ENCODE data around the gene TOM1. TPM values are rescaled to one million over a fixed set of nuclear protein-coding genes. Genes with fewer than 3 reads are reported as not detected.

The TOM1 gene
- total and polyA plus RNA-seq, 2 donors (not counting 1 experiment from before 2014, with no cell fraction given), result 25.3 to 53.2 TPM

DNA sequence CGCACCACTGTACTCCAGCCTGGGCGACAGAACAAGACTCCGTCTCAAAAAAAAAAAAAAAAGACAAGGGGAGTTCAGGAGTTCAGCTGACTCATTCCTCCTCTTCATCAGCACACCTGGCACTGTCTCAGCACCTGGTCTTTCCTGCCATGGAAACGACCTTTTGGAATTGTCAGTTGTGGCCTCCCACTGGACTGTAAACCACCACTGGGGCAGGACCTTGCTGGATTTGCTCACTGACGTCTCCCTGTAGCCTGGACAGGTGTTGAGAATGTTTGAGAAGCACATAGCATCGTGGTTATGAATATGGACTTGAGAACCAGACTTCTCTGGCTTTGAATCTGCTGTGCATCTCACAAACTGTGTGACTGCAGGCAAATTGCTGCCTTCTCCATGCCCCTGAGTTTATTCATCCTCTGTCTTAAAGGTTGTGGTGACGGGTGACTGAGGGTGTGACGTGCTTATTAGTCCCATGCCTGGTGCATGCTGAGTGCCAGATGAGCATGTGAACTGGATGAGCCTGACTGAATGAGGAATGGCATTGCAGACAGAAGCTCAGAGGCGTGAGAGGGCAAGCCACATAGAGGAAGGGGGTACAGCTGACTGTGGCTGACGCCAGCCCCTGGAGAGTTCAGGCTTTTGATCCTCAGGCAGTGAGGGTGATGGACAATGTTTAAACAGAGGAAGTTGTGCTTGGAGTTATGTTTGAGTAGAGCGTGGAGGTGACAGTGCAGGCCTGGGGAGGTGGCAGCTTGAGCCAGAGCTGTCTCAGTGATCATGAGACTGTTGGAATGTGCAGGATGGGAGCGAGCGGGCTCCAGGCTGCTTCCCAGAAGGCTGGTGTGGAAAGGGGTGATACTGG, 12.7 kb downstream of the TOM1 start:
- H2AFZ ChIP-seq (ENCODE audit: insufficient read depth, low read depth, low read length, poor library complexity, severe bottlenecking), result no peak overlapping the region
- H3K27ac ChIP-seq (ENCODE audit: low read length in 2 of 2), result no peak overlapping the region
- peaks cover 24% of the 10 kb centered on the region for H3K79me2 ChIP-seq (ENCODE audit: control insufficient read depth, insufficient read depth, low read length)
- peaks cover 17 to 43% of the 10 kb centered on the region in 2 donors for H3K4me1 ChIP-seq (ENCODE audit: control insufficient read depth in 2 of 2, insufficient read depth in 2 of 2, low read length in 2 of 2)
- H3K9ac ChIP-seq (ENCODE audit: low read length), result no peak overlapping the region
- H3K36me3 ChIP-seq (replicated peaks in 1 of 2; ENCODE audit: control extremely low read depth in 1 of 2, control insufficient read depth in 1 of 2, extremely low read depth in 1 of 2, insufficient read depth in 2 of 2, low read length in 1 of 2), result peaks cover 0 to 2% of the 10 kb centered on the region in 2 experiments
- H3K4me2 ChIP-seq (replicated peaks; ENCODE audit: low read depth, low read length, poor library complexity, severe bottlenecking), result no peak overlapping the region
- H3K27ac Mint-ChIP-seq, result no peak overlapping the region
- no peaks in the 10 kb centered on the region for H3K9me3 ChIP-seq (ENCODE audit: control extremely low read depth in 1 of 3, control insufficient read depth in 2 of 3, insufficient read depth in 1 of 3, low read length in 2 of 3)
- DNase-seq (peak; percentile 48), ATAC-seq (ENCODE audit: low read depth) (no peak)
- peaks cover 16% of the 10 kb centered on the region for H4K20me1 ChIP-seq (ENCODE audit: control insufficient read depth, insufficient read depth, low read length, poor library complexity, severe bottlenecking)
- peaks cover 47% of the 10 kb centered on the region for H3K4me1 Mint-ChIP-seq
- 51% methylated on average over 10 of the region's 13 CpGs for WGBS (ENCODE audit: insufficient coverage)
- intact Hi-C loops (cut with micrococcal nuclease), result no loop called here
- no peak overlapping the region for H3K4me3 Mint-ChIP-seq
- TF ChIP-seq EZH2 (IDR thresholded peaks at IDR 0.05; ENCODE audit: borderline replicate concordance, insufficient read depth, low read depth, low read length, poor library complexity, severe bottlenecking), result no peak
- TF ChIP-seq, protein P1, sequence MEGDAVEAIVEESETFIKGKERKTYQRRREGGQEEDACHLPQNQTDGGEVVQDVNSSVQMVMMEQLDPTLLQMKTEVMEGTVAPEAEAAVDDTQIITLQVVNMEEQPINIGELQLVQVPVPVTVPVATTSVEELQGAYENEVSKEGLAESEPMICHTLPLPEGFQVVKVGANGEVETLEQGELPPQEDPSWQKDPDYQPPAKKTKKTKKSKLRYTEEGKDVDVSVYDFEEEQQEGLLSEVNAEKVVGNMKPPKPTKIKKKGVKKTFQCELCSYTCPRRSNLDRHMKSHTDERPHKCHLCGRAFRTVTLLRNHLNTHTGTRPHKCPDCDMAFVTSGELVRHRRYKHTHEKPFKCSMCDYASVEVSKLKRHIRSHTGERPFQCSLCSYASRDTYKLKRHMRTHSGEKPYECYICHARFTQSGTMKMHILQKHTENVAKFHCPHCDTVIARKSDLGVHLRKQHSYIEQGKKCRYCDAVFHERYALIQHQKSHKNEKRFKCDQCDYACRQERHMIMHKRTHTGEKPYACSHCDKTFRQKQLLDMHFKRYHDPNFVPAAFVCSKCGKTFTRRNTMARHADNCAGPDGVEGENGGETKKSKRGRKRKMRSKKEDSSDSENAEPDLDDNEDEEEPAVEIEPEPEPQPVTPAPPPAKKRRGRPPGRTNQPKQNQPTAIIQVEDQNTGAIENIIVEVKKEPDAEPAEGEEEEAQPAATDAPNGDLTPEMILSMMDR (IDR thresholded peaks at IDR 0.05), result no peak
- ChIA-PET CTCF (no interaction called here), POLR2A (no interaction called here)
- H3K27me3 Mint-ChIP-seq, result no peaks in the 10 kb centered on the region
- H3K9me3 Mint-ChIP-seq (ENCODE audit: insufficient read depth), result no peaks in the 10 kb centered on the region
- no peaks in the 10 kb centered on the region for H3K27me3 ChIP-seq (replicated peaks in 1 of 4; ENCODE audit: control extremely low read depth in 1 of 4, control insufficient read depth in 3 of 4, insufficient read depth in 4 of 4, low read length in 3 of 4)
- no peak overlapping the region for H3K4me3 ChIP-seq (ENCODE audit: control extremely low read depth in 1 of 5, extremely low read depth in 1 of 5, insufficient read depth in 1 of 5, low read depth in 2 of 5, low read length in 4 of 5)

Data from B cell (primary cell).